ENCODE results near the gene COL15A1.

GRCh38 chr9:98997604-98998003 is 53.9 kb downstream of the COL15A1 start:
- TF ChIP-seq CTCF (IDR thresholded peaks at IDR 0.05): no peak
- TF ChIP-seq EP300 (IDR thresholded peaks at IDR 0.05): no peak
- TF ChIP-seq POLR2A (IDR thresholded peaks at IDR 0.05): no peak
- TF ChIP-seq POLR2AphosphoS5 (IDR thresholded peaks at IDR 0.05): no peak

Measured in stomach (tissue), 4 donors.